Lower leg skin (tissue), 4 donors: ENCODE results near the gene MYO18A. TPM values are rescaled to one million over a fixed set of nuclear protein-coding genes. Genes with fewer than 3 reads are reported as not detected.

Experiments used
- DNase-seq, 2 donors: peaks; one replicate each; pipeline ENCODE4 v3.0.0-alpha.2; 2019; ENCODE audit warnings: low spot score in 2 of 2
- H3K4me3 ChIP-seq: fragments of 200-600 bp; sonication (generic); 2 replicates; pipeline ENCODE4 v1.5.1; 2017; ENCODE audit warnings: mild to moderate bottlenecking, low read depth; ENCODE audit not compliant: poor library complexity, severe bottlenecking
- POLR2A ChIP-seq, 2 donors: fragments of 450-650 bp; IDR thresholded peaks; one replicate each; pipeline ENCODE4 v1.6.1; 2016 to 2017; ENCODE audit warnings: antibody characterized with exemption in 2 of 2, mild to moderate bottlenecking in 1 of 2, moderate library complexity in 1 of 2
- WGBS, 2 donors: methylation state at CpG; one replicate each; pipeline ENCODE4 v1.1.5; 2018; 5-methylcytosine and 5-hydroxymethylcytosine counted together
- intact Hi-C: fragments of 100-400 bp; cut with DNase I; formaldehyde crosslinking; loops from one replicate; pipeline ENCODE4 v1.15.0; 2023; ENCODE audit warnings: low total_unique reads
- total RNA-seq, 4 donors: library from RNA; depleted of rRNA; stranded (reverse); fragments of >200 nt; gene quantifications; one replicate each; pipeline ENCODE4 v1.1.0, GENCODE V29; 2016
- TF ChIP-seq, protein P1 (sequence below), 3 donors: fragments of 450-650 bp; IDR thresholded peaks; one replicate each; pipeline ENCODE4 v1.5.1; 2016; ENCODE audit warnings: antibody characterized with exemption in 3 of 3, mild to moderate bottlenecking in 3 of 3, moderate library complexity in 2 of 3

The MYO18A gene
- total RNA-seq, 4 donors from 2014 or later: 87.3 to 123 (median 94.0) TPM

DNA sequence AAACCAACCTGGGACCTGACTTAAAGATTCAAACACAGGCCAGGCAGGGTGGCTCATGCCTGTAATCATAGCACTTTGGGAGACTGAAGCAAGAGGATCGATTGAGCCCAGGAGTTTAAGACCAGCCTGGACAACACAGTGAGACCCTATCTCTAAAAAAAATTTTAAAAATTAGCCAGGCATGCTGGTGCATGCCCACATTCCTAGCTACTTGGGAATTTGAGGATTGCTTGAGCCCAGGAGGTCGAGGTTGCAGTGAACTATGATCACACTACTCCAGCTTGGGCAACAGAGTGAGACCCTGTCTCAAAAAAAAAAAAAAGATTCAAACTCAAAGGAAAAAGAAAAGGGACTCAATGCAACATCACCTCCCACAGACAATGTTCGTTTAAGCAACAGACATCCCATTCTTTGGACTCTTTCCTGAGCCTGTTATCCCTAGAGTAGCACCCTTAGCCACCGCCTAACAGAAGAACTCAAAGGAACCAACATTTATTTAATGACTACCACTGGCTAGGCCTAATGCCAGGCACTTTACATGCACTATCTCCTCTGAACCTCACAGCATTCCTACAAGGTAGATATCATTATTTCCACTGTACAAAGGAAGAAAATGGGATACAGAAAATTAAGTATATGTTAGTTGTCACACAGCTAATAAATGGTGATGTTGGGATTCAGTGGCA lies 12.7 kb downstream of the MYO18A start:
- no peak overlapping the region for H3K4me3 ChIP-seq
- 68 to 69% methylated on average over 4 of the region's 4 CpGs for WGBS, 2 donors
- intact Hi-C loops: no loop called here
- no peak for TF ChIP-seq POLR2A (IDR thresholded peaks at IDR 0.05)
- TF ChIP-seq, protein P1, sequence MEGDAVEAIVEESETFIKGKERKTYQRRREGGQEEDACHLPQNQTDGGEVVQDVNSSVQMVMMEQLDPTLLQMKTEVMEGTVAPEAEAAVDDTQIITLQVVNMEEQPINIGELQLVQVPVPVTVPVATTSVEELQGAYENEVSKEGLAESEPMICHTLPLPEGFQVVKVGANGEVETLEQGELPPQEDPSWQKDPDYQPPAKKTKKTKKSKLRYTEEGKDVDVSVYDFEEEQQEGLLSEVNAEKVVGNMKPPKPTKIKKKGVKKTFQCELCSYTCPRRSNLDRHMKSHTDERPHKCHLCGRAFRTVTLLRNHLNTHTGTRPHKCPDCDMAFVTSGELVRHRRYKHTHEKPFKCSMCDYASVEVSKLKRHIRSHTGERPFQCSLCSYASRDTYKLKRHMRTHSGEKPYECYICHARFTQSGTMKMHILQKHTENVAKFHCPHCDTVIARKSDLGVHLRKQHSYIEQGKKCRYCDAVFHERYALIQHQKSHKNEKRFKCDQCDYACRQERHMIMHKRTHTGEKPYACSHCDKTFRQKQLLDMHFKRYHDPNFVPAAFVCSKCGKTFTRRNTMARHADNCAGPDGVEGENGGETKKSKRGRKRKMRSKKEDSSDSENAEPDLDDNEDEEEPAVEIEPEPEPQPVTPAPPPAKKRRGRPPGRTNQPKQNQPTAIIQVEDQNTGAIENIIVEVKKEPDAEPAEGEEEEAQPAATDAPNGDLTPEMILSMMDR (IDR thresholded peaks at IDR 0.05): no peak
- DNase-seq: no peak

DNA sequence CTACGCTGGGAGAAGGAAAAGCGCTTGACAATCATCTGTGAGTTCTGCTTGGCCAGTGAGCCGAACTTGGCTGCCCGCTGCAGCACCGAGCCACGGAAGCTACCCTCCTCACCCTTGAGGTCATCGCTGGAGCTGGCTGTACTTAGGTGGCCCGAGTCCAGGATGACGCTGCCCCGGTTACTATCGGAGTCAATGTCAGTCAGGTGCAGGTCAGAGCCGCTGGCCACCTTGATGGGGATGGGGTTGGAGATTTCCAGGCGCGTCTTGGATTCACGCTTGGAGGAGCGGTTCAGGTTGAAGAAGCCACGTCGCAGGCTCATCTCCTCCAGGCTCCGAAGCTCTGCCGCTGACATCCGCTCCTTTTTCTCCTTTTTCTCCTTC lies 13.7 kb downstream of the MYO18A start:
- intact Hi-C loops: no loop called here
- 95 to 98% methylated on average over 21 of the region's 21 CpGs for WGBS, 2 donors
- TF ChIP-seq, protein P1 (IDR thresholded peaks at IDR 0.05): no peak
- TF ChIP-seq POLR2A (IDR thresholded peaks at IDR 0.05): no peak
- no peak overlapping the region for H3K4me3 ChIP-seq
- no peak for DNase-seq

DNA sequence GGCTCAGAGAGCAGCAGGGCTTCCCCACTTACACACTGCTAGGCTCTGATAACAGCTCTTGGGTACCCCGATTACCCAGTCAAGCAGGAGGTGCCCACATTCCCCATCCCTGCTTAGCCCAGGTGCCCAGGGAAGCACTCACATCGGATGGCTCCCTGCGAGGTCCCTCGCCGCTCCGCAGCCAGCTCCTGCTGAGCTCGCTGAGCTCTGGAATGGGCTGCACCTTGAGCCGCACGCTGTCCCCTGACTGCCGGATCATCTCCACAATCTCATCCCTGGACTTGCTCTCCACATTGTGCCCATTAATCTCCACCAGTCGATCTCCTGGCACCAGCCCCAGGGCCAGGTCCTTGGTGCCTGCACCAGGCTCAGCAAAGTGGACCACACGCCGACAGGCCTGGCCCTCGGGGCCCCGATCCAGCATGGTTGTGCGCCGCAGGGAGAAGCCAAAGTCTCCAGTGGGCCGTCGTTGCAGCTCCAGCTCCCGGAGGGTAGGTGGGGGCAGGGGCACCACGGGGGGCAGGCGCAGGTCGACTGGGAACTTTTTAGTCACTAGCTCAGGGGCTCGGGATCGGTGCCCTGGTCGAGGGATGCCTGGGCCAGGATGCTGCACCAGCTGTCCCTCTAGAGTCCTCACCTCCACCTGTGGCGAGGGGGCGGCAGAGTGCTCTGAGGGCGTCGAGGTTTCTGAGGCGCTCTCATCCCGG lies 14.2 kb downstream of the MYO18A start:
- TF ChIP-seq, protein P1 (IDR thresholded peaks at IDR 0.05): no peak
- TF ChIP-seq POLR2A (IDR thresholded peaks at IDR 0.05): no peak
- DNase-seq: no peak
- H3K4me3 ChIP-seq: no peak overlapping the region
- intact Hi-C loops: no loop called here
- 93 to 96% methylated on average over 32 of the region's 32 CpGs for WGBS, 2 donors

DNA sequence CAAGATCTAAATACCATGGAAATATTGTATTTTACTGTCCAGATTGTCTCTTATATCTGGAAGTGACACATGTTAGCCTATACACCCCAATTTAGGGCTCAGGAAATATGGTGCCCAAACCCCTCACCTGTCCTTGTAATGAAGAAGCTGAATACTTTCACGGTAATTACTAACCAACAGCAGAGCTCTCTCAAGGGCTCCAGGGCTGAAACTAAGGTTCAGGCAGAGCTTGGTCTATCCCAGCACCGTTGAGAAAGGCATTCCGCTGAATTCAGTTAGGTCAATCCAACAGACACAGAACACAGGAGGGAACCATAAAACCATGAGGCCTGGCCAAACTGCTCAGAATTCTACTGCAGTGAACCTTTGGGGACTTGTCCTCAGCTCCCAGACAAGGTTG lies 14.9 kb downstream of the MYO18A start:
- 81 to 87% methylated on average over 3 of the region's 3 CpGs for WGBS, 2 donors
- H3K4me3 ChIP-seq: no peak overlapping the region
- TF ChIP-seq, protein P1 (IDR thresholded peaks at IDR 0.05): no peak
- TF ChIP-seq POLR2A (IDR thresholded peaks at IDR 0.05): no peak

DNA sequence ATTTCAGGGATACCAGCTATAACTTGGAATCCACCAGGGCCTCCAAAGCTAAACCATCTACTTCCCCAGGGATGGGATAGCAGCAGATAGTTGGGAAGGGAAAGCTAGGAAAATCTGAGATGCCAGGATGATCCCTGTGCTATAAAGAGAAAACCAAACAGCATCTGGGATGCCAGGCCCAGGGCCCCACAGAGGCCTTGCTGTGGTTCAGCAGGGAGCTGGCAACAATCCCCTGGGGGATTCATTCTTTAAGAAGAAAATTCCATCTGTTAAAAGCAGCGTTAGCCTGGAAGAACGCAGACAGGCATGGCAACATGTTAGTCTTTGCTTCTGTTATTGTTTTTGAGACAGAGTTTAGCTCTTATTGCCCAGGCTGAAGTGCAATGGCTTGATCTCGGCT lies 16.6 kb downstream of the MYO18A start:
- no peak overlapping the region for H3K4me3 ChIP-seq
- TF ChIP-seq POLR2A (IDR thresholded peaks at IDR 0.05): no peak
- TF ChIP-seq, protein P1 (IDR thresholded peaks at IDR 0.05): no peak
- 57 to 65% methylated on average over 3 of the region's 3 CpGs for WGBS, 2 donors
- intact Hi-C loops: no loop called here
- no peak for DNase-seq

More for the DNA sequence above, 14.9 kb downstream of the MYO18A start:
- intact Hi-C loops: no loop called here
- no peak for DNase-seq
